ENCODE data around the gene ZFPM1. TPM values are rescaled to one million over a fixed set of nuclear protein-coding genes. Genes with fewer than 3 reads are reported as not detected.

Gene ZFPM1
- polyA plus RNA-seq, 1 experiment, result 0.22 TPM

DNA sequence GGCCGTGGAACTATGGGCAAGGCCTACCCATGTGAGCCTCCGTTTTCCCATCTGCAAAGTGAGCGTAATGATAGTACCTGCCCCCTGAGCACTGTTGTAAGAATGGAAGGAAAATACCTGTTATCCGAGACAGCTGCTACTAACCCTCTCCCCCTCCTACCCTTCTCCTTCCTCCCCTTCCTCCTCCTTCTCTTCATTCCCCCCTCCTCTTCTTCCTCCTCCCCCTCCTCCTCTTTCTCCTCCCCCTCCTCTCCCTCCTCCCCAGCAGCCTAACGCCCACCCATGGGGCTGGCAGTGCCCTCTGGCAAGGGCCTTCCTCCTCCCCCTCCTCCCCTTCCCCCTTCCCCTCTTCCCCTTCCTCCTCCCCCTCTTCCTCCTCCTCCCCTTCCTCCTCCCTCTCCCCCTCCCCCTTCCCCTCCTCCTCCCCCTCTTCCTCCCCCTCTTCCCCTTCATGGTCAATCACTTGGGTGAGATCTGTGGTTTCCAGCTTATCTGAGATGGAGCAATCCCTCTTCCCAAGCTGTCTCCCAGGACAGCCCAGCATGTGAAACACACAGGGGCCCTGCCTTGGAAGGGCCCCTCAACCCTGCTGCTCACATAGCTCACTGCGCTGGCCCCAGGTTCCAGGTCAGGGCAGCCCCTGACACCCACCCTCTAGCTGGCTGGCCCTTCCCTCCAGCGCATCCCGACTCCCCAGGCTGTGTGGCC is 6.4 kb downstream of the ZFPM1 start:
- Histone ChIP-seq H3K36me3 (ENCODE audit: control insufficient read depth, insufficient read depth, low read length) (no peaks in the 10 kb centered on the region), H3K4me3 (ENCODE audit: low read depth, low read length) (no peak overlapping the region), H3K27me3 (ENCODE audit: control insufficient read depth, insufficient read depth, low read length) (no peaks in the 10 kb centered on the region)
- DNase-seq (ENCODE audit: low read depth), result no peak
- ChIA-PET CTCF (no interaction called here), POLR2A (no interaction called here)
- TF ChIP-seq, protein P1, sequence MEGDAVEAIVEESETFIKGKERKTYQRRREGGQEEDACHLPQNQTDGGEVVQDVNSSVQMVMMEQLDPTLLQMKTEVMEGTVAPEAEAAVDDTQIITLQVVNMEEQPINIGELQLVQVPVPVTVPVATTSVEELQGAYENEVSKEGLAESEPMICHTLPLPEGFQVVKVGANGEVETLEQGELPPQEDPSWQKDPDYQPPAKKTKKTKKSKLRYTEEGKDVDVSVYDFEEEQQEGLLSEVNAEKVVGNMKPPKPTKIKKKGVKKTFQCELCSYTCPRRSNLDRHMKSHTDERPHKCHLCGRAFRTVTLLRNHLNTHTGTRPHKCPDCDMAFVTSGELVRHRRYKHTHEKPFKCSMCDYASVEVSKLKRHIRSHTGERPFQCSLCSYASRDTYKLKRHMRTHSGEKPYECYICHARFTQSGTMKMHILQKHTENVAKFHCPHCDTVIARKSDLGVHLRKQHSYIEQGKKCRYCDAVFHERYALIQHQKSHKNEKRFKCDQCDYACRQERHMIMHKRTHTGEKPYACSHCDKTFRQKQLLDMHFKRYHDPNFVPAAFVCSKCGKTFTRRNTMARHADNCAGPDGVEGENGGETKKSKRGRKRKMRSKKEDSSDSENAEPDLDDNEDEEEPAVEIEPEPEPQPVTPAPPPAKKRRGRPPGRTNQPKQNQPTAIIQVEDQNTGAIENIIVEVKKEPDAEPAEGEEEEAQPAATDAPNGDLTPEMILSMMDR (IDR thresholded peaks at IDR 0.05; ENCODE audit: insufficient read depth, low read depth, low read length), result no peak

DNA sequence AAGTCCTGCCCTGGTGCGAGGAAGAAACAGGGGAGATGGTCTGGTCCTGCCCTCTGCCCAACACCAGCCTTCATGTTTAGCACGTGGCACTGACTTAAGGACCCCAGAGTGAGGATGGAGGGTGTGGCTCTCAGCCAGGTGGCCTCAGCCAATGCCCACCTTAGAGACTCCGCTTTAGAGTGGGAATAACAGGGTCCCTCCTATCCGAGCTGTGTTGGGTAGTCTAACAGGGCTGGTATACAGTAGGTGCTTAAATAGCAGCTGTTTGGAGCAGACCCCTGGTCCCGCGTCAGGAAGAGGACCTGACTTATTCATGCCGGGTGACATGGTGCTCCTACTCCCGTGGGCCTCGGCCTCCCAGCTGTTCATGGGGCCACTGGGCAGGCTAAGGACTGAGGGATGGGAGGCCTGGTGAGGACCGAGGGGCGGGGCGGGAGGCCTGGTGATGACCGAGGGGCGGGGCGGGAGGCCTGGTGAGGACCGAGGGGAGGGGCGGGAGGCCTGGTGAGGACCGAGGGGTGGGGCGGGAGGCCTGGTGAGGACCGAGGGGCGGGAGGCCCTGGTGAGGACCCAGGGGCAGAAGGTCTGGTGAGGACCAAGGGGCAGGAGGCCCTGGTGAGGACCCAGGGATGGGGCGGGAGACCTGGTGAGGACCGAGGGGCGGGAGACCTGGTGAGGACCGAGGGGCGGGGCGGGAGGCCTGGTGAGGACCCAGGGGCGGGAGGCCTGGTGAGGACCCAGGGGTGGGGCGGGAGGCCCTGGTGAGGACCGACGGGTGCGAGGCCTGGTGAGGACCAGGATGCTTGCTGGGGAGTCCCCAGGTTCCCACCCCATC is 7.6 kb downstream of the ZFPM1 start:
- TF ChIP-seq, protein P1 (IDR thresholded peaks at IDR 0.05; ENCODE audit: insufficient read depth, low read depth, low read length), result no peak
- H3K27me3 ChIP-seq (ENCODE audit: control insufficient read depth, insufficient read depth, low read length), result no peaks in the 10 kb centered on the region
- H3K4me3 ChIP-seq (ENCODE audit: low read depth, low read length), result no peak overlapping the region
- H3K36me3 ChIP-seq (ENCODE audit: control insufficient read depth, insufficient read depth, low read length), result no peaks in the 10 kb centered on the region
- ChIA-PET CTCF (interaction anchor here (0.8 to 0.9 kb wide), 2 partner anchors 10 to 25 kb away, joined by 3 read pairs; no protein-coding TSS in a partner anchor), POLR2A (no interaction called here)
- no peak for DNase-seq (ENCODE audit: low read depth)

DNA sequence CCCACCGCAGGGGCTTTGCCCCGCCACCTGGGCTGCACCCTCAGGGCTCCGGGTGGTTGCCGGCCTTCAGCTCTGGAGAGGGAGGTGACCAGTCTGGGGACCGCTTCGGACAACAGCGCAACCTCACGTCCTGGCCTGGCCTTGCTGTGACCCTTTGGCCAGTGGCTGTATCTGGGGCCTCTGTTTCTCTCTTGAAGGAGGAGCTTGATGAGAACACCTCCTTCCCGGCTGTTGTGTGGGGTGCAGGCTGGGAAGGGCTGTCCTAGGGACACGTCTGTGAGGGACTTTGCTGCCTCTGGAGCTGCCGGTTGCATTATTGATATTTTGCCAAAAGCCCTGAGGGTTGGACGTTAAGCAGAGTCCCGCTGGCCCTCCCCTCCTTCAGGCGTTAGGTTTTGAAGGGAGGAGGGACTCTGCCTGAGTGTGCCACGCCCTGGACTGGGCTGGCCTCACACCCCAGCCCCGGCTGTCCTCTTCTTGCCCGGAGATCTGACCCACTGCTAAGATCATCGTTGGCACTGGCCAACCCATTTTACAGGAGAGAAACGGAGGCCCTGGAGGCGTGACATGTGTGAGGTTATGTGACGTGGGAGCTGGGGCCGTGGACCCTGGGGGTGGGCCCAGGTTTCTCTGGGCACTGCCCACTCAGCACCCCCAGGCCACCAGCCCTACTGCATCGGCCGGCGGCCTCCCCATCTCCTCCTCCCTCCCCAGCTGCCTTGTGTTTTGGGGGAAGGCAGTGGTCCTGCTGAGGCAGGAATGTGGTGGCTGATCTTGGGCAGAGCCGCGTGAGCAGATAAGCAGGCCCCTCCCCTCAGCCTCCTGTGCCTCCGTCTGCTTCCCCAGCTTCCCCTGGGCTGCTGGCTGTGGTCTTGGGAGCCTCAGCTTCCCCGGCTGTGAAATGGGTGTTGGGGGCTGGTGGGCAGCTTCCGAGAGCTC is 8.5 kb downstream of the ZFPM1 start:
- Histone ChIP-seq H3K27me3 (ENCODE audit: control insufficient read depth, insufficient read depth, low read length) (no peaks in the 10 kb centered on the region), H3K36me3 (ENCODE audit: control insufficient read depth, insufficient read depth, low read length) (no peaks in the 10 kb centered on the region), H3K4me3 (ENCODE audit: low read depth, low read length) (no peak overlapping the region)
- CTCF ChIA-PET, result interaction anchor here (0.8 to 1.0 kb wide), 3 partner anchors 9 to 17 kb away, joined by 3 read pairs; no protein-coding TSS in a partner anchor
- POLR2A ChIA-PET, result no interaction called here
- TF ChIP-seq, protein P1 (IDR thresholded peaks at IDR 0.05; ENCODE audit: insufficient read depth, low read depth, low read length), result no peak
- DNase-seq (ENCODE audit: low read depth), result no peak

DNA sequence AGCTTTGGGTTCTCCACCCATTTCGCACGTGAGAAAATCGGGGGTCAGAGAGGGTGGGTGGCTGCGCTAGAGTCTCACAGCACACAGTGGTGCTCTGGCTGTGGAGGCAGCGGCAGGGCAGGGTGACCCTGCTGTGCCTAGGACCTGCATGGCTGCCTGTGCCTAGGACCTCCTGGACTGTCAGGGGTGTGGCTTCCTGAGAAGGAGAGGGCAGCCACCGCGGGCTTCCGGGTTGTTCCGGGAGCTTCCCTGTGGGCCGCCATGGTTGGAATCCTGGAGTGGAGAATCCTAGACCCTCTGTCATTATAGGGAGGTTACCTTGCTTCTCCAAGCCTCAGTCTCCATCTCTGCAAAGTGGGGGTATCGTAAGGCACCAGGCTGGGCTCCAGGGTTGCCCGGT is 9.3 kb downstream of the ZFPM1 start:
- Histone ChIP-seq H3K27me3 (ENCODE audit: control insufficient read depth, insufficient read depth, low read length) (no peaks in the 10 kb centered on the region), H3K36me3 (ENCODE audit: control insufficient read depth, insufficient read depth, low read length) (no peaks in the 10 kb centered on the region), H3K4me3 (ENCODE audit: low read depth, low read length) (no peak overlapping the region)
- DNase-seq (ENCODE audit: low read depth), result no peak
- POLR2A ChIA-PET, result no interaction called here
- TF ChIP-seq, protein P1 (IDR thresholded peaks at IDR 0.05; ENCODE audit: insufficient read depth, low read depth, low read length), result no peak
- CTCF ChIA-PET, result interaction anchor here (0.9 to 1.0 kb wide), 2 partner anchors 16 to 18 kb away, joined by 3 read pairs; no protein-coding TSS in a partner anchor
